IPS-18c (cell line): ENCODE measurements around the gene SFTPD.

ENCODE experiments used
- H3K4me3 ChIP-seq: 2 replicates; pipeline ENCODE4 v1.7.0; 2013; ENCODE audit warnings: low read depth, mild to moderate bottlenecking, low read length, moderate library complexity; ENCODE audit not compliant: insufficient read depth
- H3K9me3 ChIP-seq: one replicate; pipeline ENCODE4 v1.6.1; 2013; ENCODE audit warnings: mild to moderate bottlenecking, low read length, moderate library complexity; ENCODE audit not compliant: control insufficient read depth, insufficient read depth

The SFTPD gene

DNA sequence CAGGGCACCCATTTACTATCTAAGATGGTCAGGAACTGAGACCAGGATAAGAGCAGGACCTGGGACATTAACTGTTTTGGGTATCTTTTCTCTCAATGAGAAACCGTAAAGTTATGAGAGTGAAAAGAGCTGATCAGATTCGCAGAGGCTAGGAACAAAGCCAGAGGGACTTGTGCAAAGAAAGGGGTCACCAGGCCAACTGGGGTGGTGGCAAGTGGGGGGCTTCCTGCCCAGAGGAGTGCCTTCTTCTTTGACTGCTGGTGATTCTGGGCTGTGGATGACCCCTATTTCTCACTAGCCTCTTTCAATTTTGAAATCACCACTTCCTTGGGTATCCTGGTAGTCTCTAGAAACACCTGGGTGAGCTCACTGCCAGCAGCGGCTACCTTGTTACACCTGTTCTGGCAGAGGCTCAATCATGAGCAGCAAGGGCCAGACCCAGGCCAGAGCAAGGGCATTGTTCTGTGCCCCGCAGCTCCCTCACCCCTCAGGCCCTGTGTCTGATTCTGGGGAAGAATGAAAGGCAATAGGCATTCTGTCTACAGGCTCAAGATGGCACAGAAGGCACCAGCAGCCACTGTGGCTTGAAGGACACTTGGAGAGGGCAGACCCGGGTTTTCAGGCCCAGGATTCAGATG is 999 bp downstream of the SFTPD start:
- H3K4me3 ChIP-seq, result no peak overlapping the region
- no peaks in the 10 kb centered on the region for H3K9me3 ChIP-seq

DNA sequence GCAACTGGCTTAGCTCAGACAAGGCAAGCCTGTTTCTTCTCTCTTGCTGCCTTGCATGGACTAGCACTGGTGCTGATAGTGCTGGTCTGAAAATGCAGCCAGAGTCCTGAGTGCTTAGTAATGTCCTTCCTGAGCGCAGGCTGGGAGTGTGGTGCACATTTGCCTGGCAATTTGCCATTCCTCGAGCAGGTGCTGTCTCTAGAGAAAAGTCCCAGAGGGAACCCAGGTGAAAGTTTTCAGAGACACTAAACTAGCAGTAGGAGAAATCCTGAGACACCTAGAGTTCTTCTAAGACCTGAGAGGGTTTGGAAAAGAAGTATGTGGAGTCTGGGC is 1.9 kb downstream of the SFTPD start:
- Histone ChIP-seq H3K4me3 (no peak overlapping the region), H3K9me3 (no peaks in the 10 kb centered on the region)

DNA sequence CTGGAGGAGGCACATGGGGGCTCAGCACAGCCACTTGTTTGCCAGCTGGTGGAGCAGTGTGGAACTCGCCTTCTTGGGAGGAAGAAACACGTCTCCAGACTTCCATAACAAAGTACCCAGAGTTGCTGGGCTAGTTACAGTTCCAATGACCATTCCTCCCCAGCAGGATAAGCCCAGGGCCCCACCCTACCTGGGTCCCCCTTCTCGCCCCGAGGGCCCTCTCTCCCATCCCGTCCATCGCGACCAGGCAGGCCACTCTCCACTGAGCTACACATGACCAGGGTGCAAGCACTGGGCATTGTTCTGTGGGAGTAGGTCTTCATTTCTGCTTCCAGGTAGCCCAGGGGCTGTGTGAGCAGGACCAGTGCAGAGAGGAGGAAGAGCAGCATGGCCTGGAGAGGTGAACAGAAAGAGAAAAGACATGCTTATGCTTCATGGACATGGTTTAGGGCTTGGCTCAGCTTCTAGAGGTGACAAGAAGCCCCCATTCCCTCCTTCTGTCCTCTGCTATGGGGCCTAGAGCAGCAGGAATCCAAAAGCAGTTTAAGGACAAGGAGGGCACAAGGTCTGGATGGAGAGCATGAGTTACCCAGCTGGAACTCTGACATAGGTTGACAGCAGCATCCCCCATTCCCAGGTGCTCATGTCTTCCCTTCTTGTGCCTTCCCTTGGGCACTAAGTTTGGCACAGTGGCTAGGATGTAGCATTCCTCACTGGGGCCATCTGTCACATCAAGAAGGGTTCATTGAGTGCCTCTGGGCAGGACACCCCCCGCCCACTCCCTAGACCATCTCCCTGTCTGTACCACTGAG is 2.4 kb downstream of the SFTPD start:
- Histone ChIP-seq H3K9me3 (no peaks in the 10 kb centered on the region), H3K4me3 (no peak overlapping the region)

DNA sequence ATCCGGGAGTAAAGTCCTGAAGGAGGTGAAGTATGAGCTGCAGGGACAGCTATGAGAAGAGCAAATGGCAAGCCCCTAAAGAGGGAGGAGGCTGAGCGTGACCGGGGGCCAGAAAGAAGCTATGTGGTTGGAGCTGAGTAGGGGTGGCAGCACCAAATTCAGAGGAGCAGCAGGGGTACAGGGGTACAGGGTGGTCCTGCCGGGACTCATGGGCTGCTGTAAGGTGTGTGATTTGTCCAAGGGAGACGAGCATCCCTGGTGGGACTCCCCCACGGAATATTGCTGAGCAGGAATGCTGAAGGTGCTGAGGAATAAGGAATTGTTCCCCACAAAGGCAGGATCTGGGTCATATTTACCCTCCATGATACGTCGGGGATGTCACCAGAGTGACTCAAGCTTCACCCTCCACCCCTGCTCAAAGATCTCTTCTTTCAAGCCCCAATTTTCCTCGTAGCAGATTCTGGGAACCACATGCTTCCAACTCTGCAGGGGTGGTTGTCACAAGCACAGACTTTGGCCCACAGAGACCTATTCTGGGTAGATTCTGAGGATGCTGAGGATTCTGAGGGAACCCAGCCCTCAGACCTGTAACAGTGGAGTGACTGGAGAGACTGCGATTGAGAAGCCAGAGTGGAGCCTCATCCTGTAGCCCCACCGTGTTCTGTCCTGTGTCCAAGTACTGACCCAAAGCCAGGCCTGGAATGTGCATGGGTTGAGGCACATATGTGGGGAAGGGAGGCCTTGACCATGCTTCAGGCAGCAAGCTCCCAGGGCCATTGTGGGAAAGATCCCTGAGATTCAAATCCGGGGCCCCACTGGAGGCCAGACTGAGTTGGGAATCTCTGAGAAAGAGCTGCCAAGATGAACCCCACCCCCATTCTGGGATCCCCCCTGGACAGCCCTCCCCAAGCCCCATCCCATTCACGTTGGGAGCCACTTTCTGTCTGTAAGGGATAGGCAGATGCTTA is 4.2 kb downstream of the SFTPD start:
- H3K4me3 ChIP-seq, result no peak overlapping the region
- no peaks in the 10 kb centered on the region for H3K9me3 ChIP-seq

DNA sequence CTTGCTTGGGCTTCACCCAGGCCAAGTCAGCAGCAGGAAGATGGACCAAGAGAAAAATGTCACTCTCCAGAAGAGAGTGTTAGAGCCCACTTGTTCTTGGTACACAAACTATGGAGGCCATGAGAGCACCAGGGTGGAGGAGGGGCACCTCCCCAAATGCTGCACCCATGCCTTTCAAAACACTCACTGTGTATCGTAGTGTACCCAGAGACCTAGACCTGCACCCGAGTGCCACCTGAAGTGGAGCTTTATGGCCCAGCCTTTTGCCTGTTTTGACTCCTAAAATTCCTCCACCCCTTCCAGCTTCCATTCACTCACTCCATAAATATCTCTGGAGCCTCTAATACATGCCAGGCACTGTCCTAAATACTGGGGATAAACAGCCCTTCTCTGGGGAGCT is 5.0 kb downstream of the SFTPD start:
- H3K9me3 ChIP-seq, result no peaks in the 10 kb centered on the region
- H3K4me3 ChIP-seq, result no peak overlapping the region

DNA sequence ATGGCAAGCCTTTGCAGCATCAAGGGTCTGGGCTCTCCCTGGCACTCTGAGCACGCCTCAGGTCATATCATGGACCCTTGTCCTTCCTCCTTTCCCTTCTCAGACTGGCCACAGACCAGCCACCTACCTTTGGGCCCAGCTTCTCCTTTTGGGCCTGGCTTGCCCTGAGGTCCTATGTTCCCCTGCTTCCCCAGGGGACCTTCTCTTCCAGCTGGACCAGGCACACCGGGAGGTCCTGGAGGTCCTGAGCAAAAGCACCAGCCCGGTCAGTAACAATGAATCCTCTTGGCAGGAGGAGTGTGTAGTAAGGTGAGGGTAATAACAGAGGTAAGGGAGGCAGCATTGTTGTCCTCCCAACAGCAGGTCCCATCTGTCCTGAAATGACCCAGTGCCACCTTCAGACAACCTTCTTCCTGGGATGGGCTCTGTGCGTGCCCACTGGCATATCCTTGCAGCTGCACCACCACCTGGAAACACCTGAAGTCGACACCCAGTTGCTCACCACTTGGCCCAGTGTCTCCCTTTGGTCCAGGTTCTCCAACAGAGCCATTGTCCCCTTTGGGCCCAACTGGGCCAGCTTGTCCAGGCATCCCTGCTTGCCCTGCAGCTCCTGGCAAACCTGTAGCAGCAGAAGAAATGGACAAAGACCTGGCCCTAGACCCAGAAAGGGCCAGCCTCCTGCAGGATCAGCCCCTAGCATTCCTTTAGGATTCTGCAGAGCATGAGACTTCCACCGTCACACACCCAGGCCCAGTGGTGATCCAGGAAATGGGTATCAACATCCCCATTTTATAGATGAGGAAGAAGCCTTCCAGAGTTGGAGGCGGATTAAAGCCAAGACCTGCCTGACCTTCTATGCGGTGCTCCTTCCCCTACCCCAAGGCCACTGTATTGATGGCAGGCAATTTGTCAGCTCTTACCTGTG is 6.4 kb downstream of the SFTPD start:
- H3K9me3 ChIP-seq, result no peaks in the 10 kb centered on the region

DNA sequence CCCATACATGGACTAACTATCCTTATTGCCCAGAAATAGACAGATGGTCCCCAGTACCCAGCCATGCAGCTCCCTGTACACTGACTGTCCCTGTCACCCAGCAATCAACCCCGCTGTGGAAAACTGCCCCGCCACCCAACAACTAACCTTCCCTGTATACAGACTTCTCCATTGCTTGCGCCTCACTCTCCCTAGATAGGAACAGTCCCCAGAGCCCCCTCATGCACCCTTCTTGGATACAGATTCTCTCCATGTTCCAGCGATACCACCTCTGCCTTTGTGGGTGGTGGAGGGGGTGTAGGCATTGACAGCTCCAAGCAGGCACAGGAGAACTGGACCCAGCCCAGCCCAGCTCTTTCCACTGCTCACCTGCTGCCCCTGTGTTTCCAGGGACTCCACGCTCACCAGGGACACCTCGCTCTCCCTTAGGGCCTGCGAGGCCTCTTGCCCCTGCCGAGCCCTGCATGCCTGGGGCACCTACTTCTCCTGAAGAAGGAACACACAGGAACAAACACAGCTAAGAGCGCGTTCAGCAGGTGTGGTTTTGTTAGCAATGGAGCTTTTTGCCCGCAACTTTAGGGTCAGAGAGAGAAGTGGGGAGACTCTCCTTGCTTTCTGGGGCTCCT is 7.2 kb downstream of the SFTPD start:
- H3K9me3 ChIP-seq, result no peaks in the 10 kb centered on the region
- no peak overlapping the region for H3K4me3 ChIP-seq

More for the DNA sequence above, 6.4 kb downstream of the SFTPD start:
- H3K4me3 ChIP-seq, result no peak overlapping the region

DNA sequence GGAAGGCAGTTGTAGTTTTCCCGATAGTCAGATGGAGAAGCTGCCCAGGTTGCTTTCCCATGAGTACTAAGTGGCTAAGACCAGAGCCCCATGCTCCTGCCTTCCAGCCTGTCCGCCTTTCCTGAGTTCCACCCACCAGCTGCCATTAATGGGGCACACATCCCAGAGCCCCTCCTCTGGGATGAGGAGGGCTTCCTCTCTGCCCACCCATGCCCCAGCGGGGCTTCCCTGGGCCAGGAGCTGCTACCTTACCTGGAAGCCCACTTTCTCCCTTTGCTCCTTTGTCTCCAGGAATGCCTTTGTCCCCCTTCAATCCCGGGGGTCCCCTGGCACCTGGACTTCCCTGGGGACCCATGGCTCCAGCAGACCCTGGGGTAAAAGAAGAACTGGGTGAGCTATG is 7.8 kb downstream of the SFTPD start:
- Histone ChIP-seq H3K9me3 (no peaks in the 10 kb centered on the region), H3K4me3 (no peak overlapping the region)

DNA sequence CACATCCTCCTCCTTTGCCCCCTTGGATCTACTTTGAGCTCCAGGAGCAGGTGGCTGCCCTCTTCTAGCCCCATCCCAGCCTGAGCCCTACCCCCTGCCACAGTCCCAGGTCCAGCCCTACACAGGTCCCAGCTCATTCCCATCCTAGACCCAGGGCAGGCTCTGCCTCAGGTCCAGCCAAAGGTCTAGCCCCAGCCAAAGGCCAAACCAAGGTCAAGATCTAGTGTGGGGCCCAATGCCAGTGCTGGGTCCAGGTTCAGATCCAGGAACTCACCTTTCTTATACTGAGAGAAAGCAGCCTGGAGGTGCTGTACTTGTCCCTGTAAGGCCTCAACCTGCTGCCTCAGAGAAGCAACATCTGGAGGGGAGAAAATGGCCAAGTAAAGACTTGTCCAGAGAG is 8.5 kb downstream of the SFTPD start:
- Histone ChIP-seq H3K4me3 (no peak overlapping the region), H3K9me3 (no peaks in the 10 kb centered on the region)

DNA sequence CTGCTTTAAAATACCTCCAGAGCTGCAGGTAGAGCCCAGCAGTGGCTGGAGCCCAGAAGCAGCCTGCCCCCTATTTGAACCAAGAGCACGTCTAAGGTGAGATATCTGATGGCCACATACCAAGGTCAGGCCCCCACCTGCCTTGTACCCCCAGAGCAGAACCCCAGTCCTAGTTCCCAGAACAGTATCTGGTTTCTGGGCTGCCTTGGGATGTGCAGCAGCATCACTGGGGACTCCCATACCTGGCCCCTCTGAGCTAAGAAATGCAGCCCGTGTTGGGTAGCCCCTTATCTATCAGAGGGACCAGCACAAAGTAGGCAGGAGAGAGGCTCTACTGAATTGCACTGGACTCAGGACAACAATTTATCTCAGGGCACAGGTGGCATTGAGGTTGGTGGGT is 8.9 kb downstream of the SFTPD start:
- H3K4me3 ChIP-seq, result no peak overlapping the region
- no peaks in the 10 kb centered on the region for H3K9me3 ChIP-seq

DNA sequence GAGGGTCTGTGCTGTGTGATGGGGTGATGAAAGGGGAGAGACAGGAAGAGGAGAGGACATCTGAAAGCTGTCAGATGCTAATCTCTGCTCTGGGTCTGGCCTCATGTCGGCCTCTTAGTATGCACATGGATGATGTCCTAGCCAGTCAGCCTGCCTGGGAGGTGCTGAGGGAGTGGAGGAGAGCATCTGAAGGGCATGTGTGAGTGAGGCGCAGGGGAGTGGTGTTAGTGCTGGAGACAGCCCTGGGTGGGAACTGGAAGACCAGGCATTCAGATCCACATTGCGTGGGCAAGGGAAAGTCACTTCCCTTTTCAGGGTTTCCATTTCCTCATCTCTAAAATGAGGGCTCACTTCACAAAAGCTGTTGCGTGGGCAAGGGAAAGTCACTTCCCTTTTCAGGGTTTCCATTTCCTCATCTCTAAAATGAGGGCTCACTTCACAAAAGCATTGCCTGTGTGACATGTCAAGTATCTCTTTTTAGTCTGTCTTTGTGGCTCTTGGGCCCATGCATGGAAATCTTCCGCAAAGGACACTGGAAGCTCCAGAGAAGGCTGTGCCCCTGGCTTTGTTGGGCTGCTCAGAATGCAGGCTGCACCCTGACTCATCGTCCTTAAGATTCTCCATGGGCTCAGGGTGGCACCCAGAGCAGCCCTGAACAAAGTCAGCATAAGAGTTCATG is 10.0 kb downstream of the SFTPD start:
- Histone ChIP-seq H3K4me3 (no peak overlapping the region), H3K9me3 (no peaks in the 10 kb centered on the region)

DNA sequence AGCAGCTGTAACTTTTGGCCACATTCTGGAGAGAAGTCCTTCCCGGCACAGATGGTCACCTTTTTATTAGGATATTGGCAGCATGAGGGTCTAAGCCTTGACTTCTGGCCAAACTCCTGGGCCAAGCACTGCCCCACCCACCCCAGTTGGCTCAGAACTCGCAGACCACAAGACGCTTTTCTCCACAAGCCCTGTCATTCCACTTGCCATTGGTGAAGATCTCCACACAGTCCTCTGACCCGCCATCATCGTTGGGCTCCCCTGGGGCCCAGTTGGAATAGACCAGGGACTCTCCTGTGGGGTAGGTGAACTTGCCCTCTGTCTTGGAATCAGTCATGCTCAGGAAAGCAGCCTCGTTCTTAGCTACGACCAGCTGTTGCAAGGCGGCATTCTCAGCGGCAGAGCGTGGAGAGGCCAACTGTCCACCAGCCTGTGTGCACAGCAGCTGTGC is 11.2 kb downstream of the SFTPD start:
- Histone ChIP-seq H3K4me3 (no peak overlapping the region), H3K9me3 (no peaks in the 10 kb centered on the region)

DNA sequence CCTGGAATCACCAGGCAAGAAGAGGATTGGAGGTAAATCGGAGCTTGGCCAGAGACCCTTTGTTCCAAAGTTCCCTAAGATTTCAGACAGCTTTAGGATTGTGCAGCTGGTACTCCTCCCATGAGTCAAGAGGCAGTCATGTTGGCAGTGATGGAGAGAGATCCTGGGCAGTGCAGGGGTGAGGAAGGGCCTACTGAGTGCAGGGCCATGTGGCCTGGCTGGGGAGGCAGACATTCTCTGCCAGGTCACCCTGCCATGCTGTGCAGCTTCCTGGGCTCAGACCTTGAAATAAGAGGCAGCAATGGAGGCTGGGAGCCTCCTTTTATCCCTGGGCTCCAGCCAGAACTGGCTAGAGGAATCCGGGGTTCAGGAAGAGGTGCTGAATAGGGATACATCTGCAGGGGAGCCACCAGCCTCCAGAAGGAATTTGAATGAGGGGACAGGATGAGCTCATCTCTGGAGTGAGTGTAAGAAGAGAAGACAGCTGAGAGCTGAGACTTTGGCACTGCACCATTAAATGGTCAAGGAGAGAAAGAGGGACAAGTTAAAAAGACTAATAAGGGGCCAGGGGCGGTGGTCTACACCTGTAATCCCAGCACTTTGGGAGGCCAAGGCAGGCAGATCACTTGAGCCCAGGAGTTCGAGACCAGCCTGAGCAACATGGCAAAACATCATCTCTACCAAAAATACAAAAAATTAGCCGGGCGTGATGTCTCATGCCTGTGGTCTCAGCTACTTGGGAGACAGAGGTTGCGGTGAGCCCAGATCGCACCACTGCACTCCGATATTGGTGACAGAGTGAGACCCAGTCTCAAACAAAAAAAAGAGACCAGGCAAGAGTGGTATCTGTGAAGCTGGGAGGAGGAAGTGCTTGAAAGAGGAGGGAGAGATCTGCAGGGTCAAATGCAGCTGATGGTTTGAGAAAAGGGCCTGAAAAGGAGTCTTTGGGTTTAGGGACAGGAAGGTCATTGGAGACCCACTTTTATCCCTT is 12.0 kb downstream of the SFTPD start:
- H3K9me3 ChIP-seq, result no peaks in the 10 kb centered on the region
- no peak overlapping the region for H3K4me3 ChIP-seq

DNA sequence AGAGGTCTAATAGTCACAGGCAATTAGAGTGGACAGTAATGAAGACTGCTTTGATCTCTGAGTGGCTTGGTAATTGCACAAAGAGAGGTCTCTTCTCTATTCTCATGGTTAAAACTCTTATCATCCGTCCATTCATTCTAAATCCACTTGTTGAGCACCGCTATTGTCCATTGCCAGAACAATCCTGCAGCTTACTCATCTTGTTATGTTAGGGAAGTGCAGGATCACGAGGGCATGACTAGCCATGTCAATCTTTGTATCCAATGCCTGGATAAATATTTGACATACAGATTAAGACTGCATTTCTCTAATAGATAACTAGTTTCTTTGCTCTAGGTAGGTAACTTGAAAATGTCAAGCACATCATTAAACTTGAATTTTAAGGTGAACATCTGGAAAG is 14.9 kb downstream of the SFTPD start:
- no peaks in the 10 kb centered on the region for H3K9me3 ChIP-seq

DNA sequence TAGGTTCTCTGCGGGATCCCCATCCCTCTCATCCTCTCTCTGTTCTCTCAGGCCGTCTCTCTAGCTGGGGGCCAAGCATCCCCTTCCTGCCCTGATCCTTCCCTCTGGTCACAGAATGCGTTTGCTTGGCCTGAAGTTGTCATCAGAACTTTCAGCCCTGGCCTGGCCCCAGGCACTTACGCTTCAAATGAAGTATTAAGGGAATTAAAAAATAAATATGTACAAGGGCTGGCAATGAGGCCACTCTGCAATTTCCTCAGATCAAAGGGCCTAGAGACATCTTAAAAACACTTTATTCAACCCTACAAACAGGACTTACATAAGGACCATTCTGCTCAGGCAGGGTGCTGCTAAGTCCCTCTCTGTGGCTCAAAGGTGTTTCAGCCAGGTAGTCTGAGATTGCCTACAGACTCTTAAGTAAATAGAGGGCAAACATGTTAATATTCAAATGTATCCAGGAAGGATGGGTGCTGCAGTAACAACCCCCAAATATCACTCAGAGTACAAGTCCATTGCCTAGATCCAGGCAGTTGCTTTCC is 16.0 kb downstream of the SFTPD start:
- no peaks in the 10 kb centered on the region for H3K9me3 ChIP-seq

More for the DNA sequence above, 14.9 kb downstream of the SFTPD start:
- H3K4me3 ChIP-seq, result no peak overlapping the region

More for the DNA sequence above, 16.0 kb downstream of the SFTPD start:
- no peak overlapping the region for H3K4me3 ChIP-seq
